ENCODE results near the gene HIF3A. TPM values are rescaled to one million over a fixed set of nuclear protein-coding genes. Genes with fewer than 3 reads are reported as not detected.

The HIF3A gene
- total and polyA plus RNA-seq, 2 experiments from 2014 or later: 122 to 163 TPM

DNA sequence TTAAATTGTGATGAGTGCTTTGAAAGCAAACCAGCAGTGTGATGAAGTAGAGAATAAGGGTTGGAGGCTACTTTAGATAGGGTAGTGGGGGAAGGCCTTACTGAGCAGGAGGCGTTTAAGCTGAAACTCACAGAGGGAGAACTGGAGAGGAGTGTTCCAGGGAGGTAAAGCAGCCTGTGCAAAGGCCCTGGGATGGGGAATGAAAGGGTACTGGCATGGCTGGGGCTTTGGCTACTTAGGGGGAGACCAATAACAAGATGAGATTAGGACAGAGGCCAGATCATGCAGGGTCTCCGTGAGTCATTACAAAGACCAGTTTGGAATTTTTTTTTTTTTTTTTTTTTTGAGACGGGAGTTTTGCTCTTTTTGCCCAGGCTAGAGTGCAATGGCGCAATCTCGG lies 51.1 kb downstream of the HIF3A start:
- Histone ChIP-seq H3K27ac (no peak overlapping the region), H3K9me3 (ENCODE audit: low read depth) (no peaks in the 10 kb centered on the region), H3K36me3 (no peaks in the 10 kb centered on the region), H3K27me3 (no peaks in the 10 kb centered on the region), H3K4me1 (ENCODE audit: low read depth) (peaks cover 13% of the 10 kb centered on the region), H3K4me3 (peak overlapping the region; percentile 80)
- DNase-seq (ENCODE audit: low read depth in 1 of 2, low spot score in 1 of 2): peak in 1 of 2 donors; percentile 23
- TF ChIP-seq, protein P1, sequence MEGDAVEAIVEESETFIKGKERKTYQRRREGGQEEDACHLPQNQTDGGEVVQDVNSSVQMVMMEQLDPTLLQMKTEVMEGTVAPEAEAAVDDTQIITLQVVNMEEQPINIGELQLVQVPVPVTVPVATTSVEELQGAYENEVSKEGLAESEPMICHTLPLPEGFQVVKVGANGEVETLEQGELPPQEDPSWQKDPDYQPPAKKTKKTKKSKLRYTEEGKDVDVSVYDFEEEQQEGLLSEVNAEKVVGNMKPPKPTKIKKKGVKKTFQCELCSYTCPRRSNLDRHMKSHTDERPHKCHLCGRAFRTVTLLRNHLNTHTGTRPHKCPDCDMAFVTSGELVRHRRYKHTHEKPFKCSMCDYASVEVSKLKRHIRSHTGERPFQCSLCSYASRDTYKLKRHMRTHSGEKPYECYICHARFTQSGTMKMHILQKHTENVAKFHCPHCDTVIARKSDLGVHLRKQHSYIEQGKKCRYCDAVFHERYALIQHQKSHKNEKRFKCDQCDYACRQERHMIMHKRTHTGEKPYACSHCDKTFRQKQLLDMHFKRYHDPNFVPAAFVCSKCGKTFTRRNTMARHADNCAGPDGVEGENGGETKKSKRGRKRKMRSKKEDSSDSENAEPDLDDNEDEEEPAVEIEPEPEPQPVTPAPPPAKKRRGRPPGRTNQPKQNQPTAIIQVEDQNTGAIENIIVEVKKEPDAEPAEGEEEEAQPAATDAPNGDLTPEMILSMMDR (IDR thresholded peaks at IDR 0.05; ENCODE audit: low read depth, low read length): no peak

DNA sequence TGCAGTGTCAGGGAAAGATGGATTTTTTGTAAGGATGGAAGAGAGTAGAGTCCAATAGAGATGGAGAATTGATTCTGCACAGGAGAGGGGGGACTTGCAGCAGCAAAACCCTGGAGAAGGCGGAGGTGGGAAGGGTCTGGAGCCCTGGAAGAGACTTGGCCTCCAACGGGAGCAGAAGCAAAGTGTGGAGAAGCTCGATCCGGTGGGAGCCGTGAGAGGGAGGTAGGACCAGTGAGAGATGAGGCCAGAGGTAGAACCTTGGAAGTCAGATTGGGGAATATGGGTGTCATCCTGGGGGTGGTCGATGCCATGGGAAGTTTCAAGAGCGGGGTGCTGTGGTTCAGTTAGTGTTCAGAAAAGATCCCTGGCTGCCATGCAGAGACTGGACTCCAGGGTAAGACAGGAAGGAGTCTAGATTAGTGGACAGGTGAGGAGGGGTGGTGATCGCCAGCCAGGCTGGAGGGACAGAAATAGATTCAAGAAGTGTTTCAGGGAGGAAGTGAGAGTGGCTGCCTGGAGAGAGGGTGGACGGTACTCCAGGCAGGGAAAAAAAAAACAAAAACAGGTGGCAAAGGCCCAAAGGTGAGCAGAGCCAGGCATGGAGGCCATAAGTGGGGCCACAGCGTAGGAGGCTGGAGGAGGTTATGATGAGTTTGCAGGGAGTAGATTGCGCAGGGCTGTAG lies 52.6 kb downstream of the HIF3A start:
- no peak overlapping the region for H3K4me3 ChIP-seq
- H3K27ac ChIP-seq: peak overlapping the region; percentile 34
- H3K36me3 ChIP-seq: peaks cover 8% of the 10 kb centered on the region
- H3K9me3 ChIP-seq (ENCODE audit: low read depth): no peaks in the 10 kb centered on the region
- H3K27me3 ChIP-seq: no peaks in the 10 kb centered on the region
- TF ChIP-seq, protein P1 (IDR thresholded peaks at IDR 0.05; ENCODE audit: low read depth, low read length): no peak
- peak in 1 of 2 donors; percentile 28 for DNase-seq (ENCODE audit: low read depth in 1 of 2, low spot score in 1 of 2)
- H3K4me1 ChIP-seq (ENCODE audit: low read depth): peaks cover 13% of the 10 kb centered on the region

DNA sequence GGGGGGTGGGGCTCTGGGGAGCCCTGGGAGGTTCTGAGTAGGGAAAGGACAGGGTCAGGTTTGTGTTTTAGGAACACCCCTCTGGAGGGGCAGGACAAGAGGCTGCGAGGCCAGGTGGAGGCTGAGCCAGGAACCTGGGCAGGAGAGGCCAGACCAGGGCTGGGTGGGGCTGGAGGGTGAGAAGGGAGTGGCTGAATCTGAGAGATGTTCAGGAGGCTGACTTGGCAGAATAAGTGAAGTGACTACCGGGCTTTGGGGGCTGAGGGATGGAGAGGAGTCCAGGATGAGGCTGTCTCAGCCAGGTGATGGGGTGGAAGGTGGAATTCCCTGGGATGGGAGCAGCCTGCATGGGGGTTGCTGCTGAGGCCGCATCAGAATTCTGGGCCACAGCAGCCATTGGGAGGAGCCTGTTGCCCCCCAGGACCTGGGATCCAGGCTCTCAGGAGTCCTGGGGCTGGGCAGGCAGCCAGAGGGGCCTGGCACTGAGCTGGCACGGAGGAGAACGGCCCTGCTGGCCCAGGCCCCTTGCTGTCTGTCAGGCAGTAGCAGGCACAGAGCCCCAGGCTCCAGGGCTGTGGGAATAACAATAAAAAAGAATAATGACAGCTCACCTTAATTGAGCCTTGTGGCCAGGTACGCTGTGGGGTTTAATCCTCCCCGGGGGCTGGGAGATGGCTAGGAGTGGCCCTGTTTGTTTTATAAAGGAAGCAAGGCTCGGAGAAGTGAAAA lies 53.4 kb downstream of the HIF3A start:
- TF ChIP-seq, protein P1 (IDR thresholded peaks at IDR 0.05; ENCODE audit: low read depth, low read length): no peak
- Histone ChIP-seq H3K4me3 (no peak overlapping the region), H3K27ac (peak overlapping the region; percentile 46), H3K9me3 (ENCODE audit: low read depth) (no peaks in the 10 kb centered on the region), H3K4me1 (ENCODE audit: low read depth) (peaks cover 13% of the 10 kb centered on the region), H3K36me3 (peaks cover 8% of the 10 kb centered on the region), H3K27me3 (no peaks in the 10 kb centered on the region)
- no peak for DNase-seq (ENCODE audit: low read depth in 1 of 2, low spot score in 1 of 2)

DNA sequence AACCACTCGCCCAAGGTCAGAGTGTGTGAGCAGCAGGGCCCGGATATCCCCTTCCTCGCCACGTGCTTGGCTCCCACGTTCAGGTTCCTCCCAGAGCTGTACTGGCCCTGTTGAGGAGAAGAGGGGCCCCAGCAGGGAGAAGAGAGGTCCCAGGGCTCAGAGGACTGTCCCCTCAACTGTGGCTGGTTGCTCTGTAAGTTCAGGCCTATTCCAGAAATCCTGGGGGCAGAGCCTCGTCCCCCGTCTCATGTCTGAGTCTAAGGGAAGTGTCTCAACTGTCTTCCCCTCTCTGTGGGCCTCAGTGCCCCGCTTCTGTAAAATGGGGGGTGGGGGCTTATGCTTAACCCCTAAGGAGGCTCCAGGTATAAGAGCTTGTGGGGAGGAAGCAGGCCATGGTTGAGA lies 53.9 kb downstream of the HIF3A start:
- no peaks in the 10 kb centered on the region for H3K27me3 ChIP-seq
- TF ChIP-seq, protein P1 (IDR thresholded peaks at IDR 0.05; ENCODE audit: low read depth, low read length): no peak
- H3K36me3 ChIP-seq: peaks cover 8% of the 10 kb centered on the region
- peak overlapping the region; percentile 46 for H3K27ac ChIP-seq
- DNase-seq (ENCODE audit: low read depth in 1 of 2, low spot score in 1 of 2): no peak
- H3K4me1 ChIP-seq (ENCODE audit: low read depth): peaks cover 13% of the 10 kb centered on the region
- H3K9me3 ChIP-seq (ENCODE audit: low read depth): no peaks in the 10 kb centered on the region
- H3K4me3 ChIP-seq: no peak overlapping the region

DNA sequence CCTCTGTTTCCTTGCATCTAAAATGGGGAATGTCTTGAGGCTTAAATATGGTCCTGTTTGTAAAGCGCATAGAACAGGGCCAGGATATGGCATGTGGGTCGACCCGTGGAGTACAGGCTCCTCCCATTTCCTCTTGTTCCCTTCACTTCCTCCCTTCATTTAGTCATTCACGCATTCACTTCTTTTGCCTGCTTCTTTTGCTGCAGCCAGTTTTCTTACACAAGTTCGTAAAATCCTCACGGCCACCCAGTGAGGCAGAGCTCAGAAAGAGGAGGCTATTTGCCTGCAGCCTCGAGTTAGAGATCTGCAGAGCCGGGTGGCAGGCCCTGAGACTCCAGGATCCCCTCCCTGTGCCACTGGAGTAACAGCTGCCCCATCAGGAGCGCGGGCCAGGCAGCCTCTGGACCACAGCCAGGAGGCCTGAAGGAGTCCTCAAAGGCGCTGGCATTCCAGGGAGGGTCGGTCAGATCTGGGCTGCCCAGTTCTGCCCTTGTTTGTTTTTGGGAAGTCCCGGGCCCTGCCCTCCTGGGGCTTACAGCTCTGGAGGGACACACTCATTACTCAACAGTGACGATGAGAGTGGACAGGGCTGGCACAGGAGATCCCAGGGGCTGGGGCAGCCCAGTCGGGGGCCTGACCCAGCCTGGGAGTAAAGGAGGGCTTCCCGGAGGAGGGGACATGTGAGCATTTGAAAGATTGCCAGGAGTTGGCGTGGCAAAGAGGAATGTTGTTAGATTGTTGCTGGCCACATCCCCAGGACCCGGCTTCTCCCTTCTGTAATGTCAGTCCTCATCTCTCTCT lies 54.6 kb downstream of the HIF3A start:
- H3K36me3 ChIP-seq: peaks cover 8% of the 10 kb centered on the region
- TF ChIP-seq, protein P1 (IDR thresholded peaks at IDR 0.05; ENCODE audit: low read depth, low read length): no peak
- no peaks in the 10 kb centered on the region for H3K9me3 ChIP-seq (ENCODE audit: low read depth)
- H3K4me3 ChIP-seq: no peak overlapping the region
- peaks cover 13% of the 10 kb centered on the region for H3K4me1 ChIP-seq (ENCODE audit: low read depth)
- peak overlapping the region; percentile 46 for H3K27ac ChIP-seq
- no peaks in the 10 kb centered on the region for H3K27me3 ChIP-seq
- DNase-seq (ENCODE audit: low read depth in 1 of 2, low spot score in 1 of 2): peak in 1 of 2 donors; percentile 77

All from cardiac muscle cell (in vitro differentiated cells and primary cell).